ENCODE data around the gene CALHM6. TPM values are rescaled to one million over a fixed set of nuclear protein-coding genes. Genes with fewer than 3 reads are reported as not detected.
A peak's percentile ranks its signal among the peaks of the same experiment; 100 is the strongest.

The CALHM6 gene
- total and polyA plus RNA-seq, 9 of the 15 experiments (the other 6 are each of a cell fraction or from before 2014, with no cell fraction given) = 0.24 TPM; not detected in 8

DNA sequence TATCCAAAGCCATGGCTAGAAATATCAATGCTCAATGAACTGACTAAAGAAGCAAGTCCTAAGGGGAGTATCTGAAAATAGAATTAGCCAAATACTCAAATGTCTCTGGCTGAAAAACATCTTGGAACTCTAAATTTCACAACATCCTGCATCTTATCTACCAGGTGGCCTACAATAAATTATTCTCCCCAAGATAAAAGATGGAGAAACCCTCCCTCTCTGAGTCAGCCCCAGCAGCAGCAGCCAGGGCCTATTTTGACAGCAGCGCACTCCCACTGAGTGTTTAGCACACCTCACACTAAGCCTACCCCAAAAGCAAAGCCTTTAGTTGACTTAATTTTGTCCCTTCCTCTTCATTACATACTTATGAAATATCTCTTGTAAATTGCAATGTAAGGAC lies 5.9 kb downstream of the CALHM6 start:
- Histone ChIP-seq H3K4me2 (ENCODE audit: insufficient read depth, low read length) (no peak overlapping the region), H3K9me3 (replicated peaks; ENCODE audit: control insufficient read depth, insufficient read depth, low read depth, low read length) (no peaks in the 10 kb centered on the region; the same call in 1 of the 2 replicates), H3K79me2 (ENCODE audit: control insufficient read depth, insufficient read depth, low read length) (no peaks in the 10 kb centered on the region), H3K4me1 (replicated peaks in 1 of 2; ENCODE audit: control insufficient read depth in 2 of 2, insufficient read depth in 2 of 2, low read length in 2 of 2) (peaks cover 6 to 13% of the 10 kb centered on the region in 2 experiments; a peak in 4 of 5 replicates), H3K9me1 (ENCODE audit: control insufficient read depth, insufficient read depth, low read length) (no peaks in the 10 kb centered on the region), H3K27ac (ENCODE audit: extremely low read depth, low read depth, low read length) (no peak overlapping the region), H3K27me3 (ENCODE audit: control insufficient read depth in 2 of 2, insufficient read depth in 2 of 2, low read length in 2 of 2) (peaks cover 0 to 3% of the 10 kb centered on the region in 2 experiments; a peak in 1 of 5 replicates), H2AFZ (ENCODE audit: low read depth, low read length) (no peak overlapping the region), H4K20me1 (replicated peaks; ENCODE audit: control insufficient read depth, insufficient read depth, low read length) (no peaks in the 10 kb centered on the region), H3K36me3 (ENCODE audit: control insufficient read depth, insufficient read depth, low read length) (no peaks in the 10 kb centered on the region), H3K9ac (ENCODE audit: insufficient read depth in 1 of 2, low read depth in 2 of 2, low read length in 2 of 2) (no peak overlapping the region), H3K4me3 (no peak overlapping the region)
- no peak for TF ChIP-seq ZNF778 (CRISPR knock-in tag; IDR thresholded peaks at IDR 0.05)
- no peak for TF ChIP-seq E2F3 (CRISPR knock-in tag; IDR thresholded peaks at IDR 0.05)
- TF ChIP-seq MEIS2 (IDR thresholded peaks at IDR 0.05; ENCODE audit: partially characterized antibody) = peak; percentile 5
- TF ChIP-seq, protein P1, sequence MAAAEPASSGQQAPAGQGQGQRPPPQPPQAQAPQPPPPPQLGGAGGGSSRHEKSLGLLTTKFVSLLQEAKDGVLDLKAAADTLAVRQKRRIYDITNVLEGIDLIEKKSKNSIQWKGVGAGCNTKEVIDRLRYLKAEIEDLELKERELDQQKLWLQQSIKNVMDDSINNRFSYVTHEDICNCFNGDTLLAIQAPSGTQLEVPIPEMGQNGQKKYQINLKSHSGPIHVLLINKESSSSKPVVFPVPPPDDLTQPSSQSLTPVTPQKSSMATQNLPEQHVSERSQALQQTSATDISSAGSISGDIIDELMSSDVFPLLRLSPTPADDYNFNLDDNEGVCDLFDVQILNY (CRISPR knock-in tag; IDR thresholded peaks at IDR 0.05) = no peak
- TF ChIP-seq, protein P2, sequence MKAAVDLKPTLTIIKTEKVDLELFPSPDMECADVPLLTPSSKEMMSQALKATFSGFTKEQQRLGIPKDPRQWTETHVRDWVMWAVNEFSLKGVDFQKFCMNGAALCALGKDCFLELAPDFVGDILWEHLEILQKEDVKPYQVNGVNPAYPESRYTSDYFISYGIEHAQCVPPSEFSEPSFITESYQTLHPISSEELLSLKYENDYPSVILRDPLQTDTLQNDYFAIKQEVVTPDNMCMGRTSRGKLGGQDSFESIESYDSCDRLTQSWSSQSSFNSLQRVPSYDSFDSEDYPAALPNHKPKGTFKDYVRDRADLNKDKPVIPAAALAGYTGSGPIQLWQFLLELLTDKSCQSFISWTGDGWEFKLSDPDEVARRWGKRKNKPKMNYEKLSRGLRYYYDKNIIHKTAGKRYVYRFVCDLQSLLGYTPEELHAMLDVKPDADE (conservative IDR thresholded peaks at IDR 0.05; ENCODE audit: control insufficient read depth, low read depth, low read length) = no peak
- ChIA-PET POLR2A (no interaction called here), CTCF (ENCODE audit: low intra/inter-chr PET ratio) (no interaction called here)
- DNase-seq (ENCODE audit: extremely low read depth in 1 of 4, low spot score in 3 of 4) (no peak), ATAC-seq (peak; percentile 50), FAIRE-seq (no peak)
- BruUV-seq (replicated peaks) = no TSS peak
- intact Hi-C loops (cut with micrococcal nuclease) (no loop called here), in situ Hi-C loops (cut with MboI) (no loop called here)
- 44% methylated on average over 1 of the region's 1 CpG for WGBS (ENCODE audit: insufficient coverage, low coverage, missing lambda C conversion rate)
